ENCODE results near the gene PDPN.
"Not testable (repeated sequence)": the region's sequence is repeated elsewhere in the genome, so short reads cannot be mapped to it uniquely, and the experiment has no call there.

Gene PDPN

GRCh38 chr1:13583595-13583965, at the start of gene PDPN:
Gene PDPN, plus strand, starts transcription at chr1:13583832. Its CDS starts 202 bp downstream, at chr1:13584034.
- no peak for DNase-seq

GRCh38 chr1:13535227-13535626, 48.4 kb upstream of the PDPN start:
- no peak for DNase-seq

GRCh38 chr1:13536571-13536970, 47.1 kb upstream of the PDPN start:
- no peak for DNase-seq

- DNase-seq: no peak
These were observed 44.8 kb upstream of the PDPN start for GRCh38 chr1:13538832-13539231.

- DNase-seq: no peak
These were observed 43.9 kb upstream of the PDPN start for GRCh38 chr1:13539683-13540082.

GRCh38 chr1:13540866-13541265, 42.8 kb upstream of the PDPN start:
- no peak for DNase-seq

GRCh38 chr1:13541435-13542215, 42.0 kb upstream of the PDPN start:
- no peak for DNase-seq

- DNase-seq: no peak
These were observed 40.0 kb upstream of the PDPN start for GRCh38 chr1:13543451-13544220.

- no peak for DNase-seq
These were observed 39.4 kb upstream of the PDPN start for GRCh38 chr1:13544221-13544556.

GRCh38 chr1:13546791-13547190, 36.8 kb upstream of the PDPN start:
- no peak for DNase-seq

- DNase-seq: no peak
These were observed 35.4 kb upstream of the PDPN start for GRCh38 chr1:13548281-13548680.

- no peak for DNase-seq
These were observed 34.6 kb upstream of the PDPN start for GRCh38 chr1:13549021-13549420.

GRCh38 chr1:13549521-13549920, 34.1 kb upstream of the PDPN start:
- no peak for DNase-seq

- DNase-seq: no peak
These were observed 33.0 kb upstream of the PDPN start for GRCh38 chr1:13550663-13551062.

- DNase-seq: no peak
These were observed 28.8 kb upstream of the PDPN start for GRCh38 chr1:13554798-13555197.

GRCh38 chr1:13556224-13556764, 27.3 kb upstream of the PDPN start:
- no peak for DNase-seq

- no peak for DNase-seq
These were observed 23.1 kb upstream of the PDPN start for GRCh38 chr1:13560541-13560940.

- not testable (repeated sequence) for DNase-seq
These were observed 20.7 kb upstream of the PDPN start for GRCh38 chr1:13562981-13563380.

- no peak for DNase-seq
These were observed 19.6 kb upstream of the PDPN start for GRCh38 chr1:13564073-13564472.

- DNase-seq: not testable (repeated sequence)
These were observed 13.2 kb upstream of the PDPN start for GRCh38 chr1:13570435-13570834.

- no peak for DNase-seq
These were observed 12.7 kb upstream of the PDPN start for GRCh38 chr1:13570924-13571323.

GRCh38 chr1:13573586-13573985, 10.0 kb upstream of the PDPN start:
- no peak for DNase-seq

GRCh38 chr1:13576926-13577325, 6.7 kb upstream of the PDPN start:
- no peak for DNase-seq

- no peak for DNase-seq
These were observed 5.8 kb upstream of the PDPN start for GRCh38 chr1:13577846-13578245.
